Renal cortical epithelial cell (primary cell): Measurements from ENCODE around the gene TMA7B. TPM values are rescaled to one million over a fixed set of nuclear protein-coding genes. Genes with fewer than 3 reads are reported as not detected.

ENCODE experiments used
- DNase-seq: peaks from one replicate; pipeline ENCODE4 v3.0.0-alpha.2; 2011; ENCODE audit warnings: low read depth
- total RNA-seq: library from RNA; depleted of rRNA; stranded (reverse); fragments of >200 nt; gene quantifications from 2 replicates; pipeline ENCODE4 v1.2.3, GENCODE V29; 2014

Gene TMA7B
- not detected in 2 replicates for total RNA-seq

GRCh38 chr22:39959640-39960447 is at the start of gene TMA7B:
Gene TMA7B, plus strand, starts transcription at chr22:39960397. Its CDS starts 3,978 bp downstream, at chr22:39964375.
- peak; percentile 43 for DNase-seq

GRCh38 chr22:39910876-39911613 is 49.2 kb upstream of the TMA7B start:
- DNase-seq, result no peak

- DNase-seq, result no peak
Measured at GRCh38 chr22:39913321-39913720, 46.9 kb upstream of the TMA7B start.

GRCh38 chr22:39913886-39914285 is 46.3 kb upstream of the TMA7B start:
- no peak for DNase-seq

- no peak for DNase-seq
Measured at GRCh38 chr22:39914584-39914983, 45.6 kb upstream of the TMA7B start.

GRCh38 chr22:39915295-39915726 is 44.9 kb upstream of the TMA7B start:
- peak; percentile 36 for DNase-seq

- DNase-seq, result no peak
Measured at GRCh38 chr22:39916496-39916895, 43.7 kb upstream of the TMA7B start.

GRCh38 chr22:39917197-39917643 is 43.0 kb upstream of the TMA7B start:
- DNase-seq, result no peak

- DNase-seq, result no peak
Measured at GRCh38 chr22:39917776-39918495, 42.3 kb upstream of the TMA7B start.

GRCh38 chr22:39920134-39920743 is 40.0 kb upstream of the TMA7B start:
- no peak for DNase-seq

- DNase-seq, result no peak
Measured at GRCh38 chr22:39923696-39924095, 36.5 kb upstream of the TMA7B start.

GRCh38 chr22:39924286-39924685 is 35.9 kb upstream of the TMA7B start:
- no peak for DNase-seq

GRCh38 chr22:39925273-39925672 is 34.9 kb upstream of the TMA7B start:
- DNase-seq, result no peak

- no peak for DNase-seq
Measured at GRCh38 chr22:39925909-39926679, 34.1 kb upstream of the TMA7B start.

GRCh38 chr22:39926753-39927152 is 33.4 kb upstream of the TMA7B start:
- no peak for DNase-seq

- no peak for DNase-seq
Measured at GRCh38 chr22:39927544-39927943, 32.7 kb upstream of the TMA7B start.

- DNase-seq, result no peak
Measured at GRCh38 chr22:39928536-39929520, 31.4 kb upstream of the TMA7B start.

GRCh38 chr22:39931251-39931650 is 28.9 kb upstream of the TMA7B start:
- DNase-seq, result no peak

GRCh38 chr22:39932166-39932565 is 28.0 kb upstream of the TMA7B start:
- no peak for DNase-seq
